HG03135 (cell line): ENCODE data around the gene TUFT1.
"Not testable (repeated sequence)": the region's sequence is repeated elsewhere in the genome, so short reads cannot be mapped to it uniquely, and the experiment has no call there.

Source experiments
- ATAC-seq: cut with Tn5 transposase; IDR thresholded peaks from one replicate; pipeline ENCODE4 v1.9.1; 2021; ENCODE audit warnings: mild to moderate bottlenecking, moderate library complexity; ENCODE audit not compliant: unreplicated experiment

Gene TUFT1

DNA sequence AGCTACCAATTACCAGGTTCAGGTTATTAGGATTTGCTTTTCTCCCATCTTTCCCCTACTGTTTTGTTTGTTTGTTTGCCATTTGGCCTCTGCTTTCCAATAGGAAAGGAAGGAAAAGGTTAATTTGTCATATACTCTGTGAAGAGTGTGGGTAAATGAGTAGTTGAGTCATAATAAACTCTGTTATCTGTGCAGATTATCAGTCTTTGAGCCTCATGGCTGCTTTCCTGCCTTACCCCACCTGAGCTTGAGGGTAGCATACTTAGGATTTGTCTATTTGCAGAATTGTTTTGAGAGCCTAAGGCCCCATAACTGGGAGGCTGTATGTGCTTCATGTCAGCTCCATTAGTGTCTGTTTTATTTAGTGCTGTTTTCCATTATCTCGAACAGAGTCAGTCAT is 38.8 kb downstream of the TUFT1 start:
- ATAC-seq, result no peak

DNA sequence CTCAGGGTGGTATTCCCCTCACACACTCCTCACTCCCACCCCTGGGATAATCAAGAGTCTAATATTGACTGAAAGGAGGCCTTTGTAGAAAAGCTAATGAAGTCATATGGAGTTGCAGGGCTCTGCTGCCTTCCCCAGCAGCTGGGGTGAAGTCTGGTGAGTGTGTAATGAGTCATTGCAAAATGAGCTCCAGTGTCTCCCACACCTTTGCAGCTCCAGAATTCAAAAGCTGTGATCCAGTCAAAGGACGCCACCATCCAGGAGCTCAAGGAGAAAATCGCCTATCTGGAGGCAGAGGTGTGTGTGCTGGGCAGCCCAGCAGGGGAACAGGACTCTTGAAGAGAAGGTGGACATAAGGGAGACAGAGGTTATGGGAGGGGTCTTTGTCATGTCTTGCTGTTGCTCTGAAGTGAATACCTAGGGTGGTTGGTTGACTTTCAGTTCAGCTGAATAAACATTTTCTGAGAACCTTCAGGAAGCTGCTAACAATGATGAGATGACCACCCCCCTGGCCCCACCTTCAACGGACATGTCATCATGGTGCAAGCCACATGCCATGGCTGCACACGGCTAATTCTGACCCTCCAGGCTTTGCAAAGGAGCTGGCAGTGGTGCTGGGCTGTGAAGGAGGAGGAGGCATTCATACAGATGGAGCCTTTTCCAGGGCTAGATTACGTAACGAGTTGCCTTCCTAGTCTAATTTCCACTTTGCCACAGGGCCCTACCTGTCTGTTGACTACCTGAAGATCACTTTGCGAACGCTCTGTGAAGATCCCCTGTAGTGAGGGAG is 39.5 kb downstream of the TUFT1 start:
- no peak for ATAC-seq

DNA sequence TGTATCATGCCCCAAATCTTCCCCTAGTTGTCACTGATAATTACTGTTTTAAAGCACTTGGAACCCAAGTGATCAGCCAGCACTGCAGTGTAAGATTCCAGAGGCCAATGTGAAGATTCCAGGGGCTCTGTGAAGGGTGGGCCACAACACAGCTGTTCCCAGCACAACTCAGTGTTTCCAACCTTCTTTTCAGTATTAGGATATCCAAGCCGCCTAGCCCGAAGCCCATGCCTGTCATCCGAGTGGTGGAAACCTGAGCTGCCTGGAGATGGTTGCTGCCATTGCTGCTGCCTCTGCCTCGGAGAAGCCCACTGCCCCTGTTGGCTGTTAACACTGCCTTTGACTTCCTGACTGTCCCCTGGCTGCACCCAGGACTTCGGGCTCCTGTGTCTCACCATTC is 41.3 kb downstream of the TUFT1 start:
- no peak for ATAC-seq

DNA sequence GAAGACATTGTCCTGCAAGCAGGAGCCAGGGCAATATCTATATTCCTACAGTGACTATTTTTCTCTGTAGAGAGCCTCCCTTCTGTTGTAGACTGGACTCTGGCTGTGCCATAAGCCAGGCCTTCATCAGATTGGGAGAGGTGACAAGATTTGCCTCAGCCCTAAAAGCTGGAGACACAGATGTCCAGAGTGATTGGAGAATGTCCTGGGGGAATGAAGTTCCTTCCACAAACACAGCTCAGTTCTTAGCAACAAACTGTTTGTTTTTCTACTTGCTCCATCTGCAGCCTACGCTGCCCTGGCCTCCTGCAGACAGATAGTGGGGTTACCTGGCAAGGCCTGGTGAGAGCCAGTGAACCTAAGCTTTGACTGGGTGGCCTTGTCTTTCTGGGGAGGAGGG is 41.8 kb downstream of the TUFT1 start:
- ATAC-seq, result no peak

DNA sequence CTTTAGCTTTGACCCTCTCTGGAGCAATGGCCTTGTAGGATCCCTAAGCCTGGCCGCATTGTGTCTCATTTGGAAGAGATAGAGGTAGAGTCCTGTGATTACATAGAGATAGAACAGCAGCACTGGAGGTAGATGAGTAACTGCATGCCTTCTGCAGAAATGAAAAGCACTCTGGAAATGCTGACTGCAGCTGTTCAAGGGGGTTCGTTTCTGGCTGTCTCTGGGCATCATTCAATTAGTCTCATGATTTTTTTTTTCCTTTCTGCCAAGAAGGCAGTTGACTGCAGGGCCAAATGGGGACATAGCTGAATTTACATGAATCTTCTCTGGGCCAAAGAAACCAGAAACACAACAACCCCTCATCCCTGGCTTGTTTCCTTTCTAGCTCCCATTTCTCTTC is 43.7 kb downstream of the TUFT1 start:
- no peak for ATAC-seq

DNA sequence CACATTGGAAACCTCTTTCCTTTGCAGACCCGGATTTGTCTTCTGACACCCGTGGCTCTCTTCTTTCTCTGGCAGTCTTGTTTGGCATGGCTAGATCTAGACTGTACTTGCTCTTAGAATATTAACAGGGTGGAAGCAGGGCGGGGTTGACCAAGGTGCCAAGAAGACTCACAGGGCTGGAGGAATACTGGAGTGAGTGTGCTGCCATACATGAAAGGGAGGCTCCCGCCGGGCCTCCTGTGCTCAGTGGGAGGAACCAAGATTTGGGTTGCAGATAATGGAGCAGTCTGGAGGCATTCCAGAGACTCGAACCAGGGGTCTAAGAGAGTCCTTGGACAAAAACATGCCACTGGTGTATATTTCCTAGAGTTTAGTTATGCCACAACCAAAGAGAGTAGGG is 44.2 kb downstream of the TUFT1 start:
- no peak for ATAC-seq

DNA sequence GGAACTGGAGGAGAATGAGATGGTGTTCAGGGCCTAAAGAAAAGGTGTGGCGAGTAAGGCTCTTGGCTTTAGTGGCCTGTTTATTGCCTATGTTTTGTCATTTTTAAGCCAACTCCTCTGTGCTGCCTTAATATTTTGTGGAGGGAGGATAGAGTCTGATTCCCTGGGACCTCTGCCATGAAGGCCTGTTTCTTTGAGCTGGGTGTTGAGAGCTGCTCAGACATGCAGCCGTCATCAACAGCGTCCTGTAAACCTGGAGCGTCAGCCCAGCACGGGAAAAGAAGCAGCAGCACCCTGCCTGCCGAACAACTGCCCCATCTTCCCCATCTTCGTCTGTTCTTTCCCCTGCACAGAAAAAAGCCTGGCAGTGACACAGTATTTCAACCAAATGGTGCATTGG is 44.7 kb downstream of the TUFT1 start:
- ATAC-seq, result no peak

DNA sequence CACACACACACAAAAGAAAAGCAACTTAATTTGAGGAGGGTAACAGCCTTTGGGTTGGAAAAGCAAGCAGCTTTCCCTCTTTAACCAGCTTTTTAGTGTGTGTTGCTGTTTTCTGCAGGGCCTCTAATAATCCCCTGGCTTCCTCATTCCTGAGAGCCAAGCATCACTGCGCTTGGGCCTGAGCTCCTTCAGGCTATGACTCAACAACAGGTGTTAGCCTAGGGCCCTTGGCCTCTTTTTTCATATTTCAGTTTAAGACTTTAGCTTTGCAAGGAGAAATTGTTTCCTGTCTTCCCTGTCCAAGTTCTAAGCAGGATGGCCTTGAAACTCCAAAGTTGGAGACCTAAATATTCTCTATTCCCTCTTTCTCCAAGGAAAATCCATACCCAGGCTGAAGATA is 45.5 kb downstream of the TUFT1 start:
- ATAC-seq, result no peak

DNA sequence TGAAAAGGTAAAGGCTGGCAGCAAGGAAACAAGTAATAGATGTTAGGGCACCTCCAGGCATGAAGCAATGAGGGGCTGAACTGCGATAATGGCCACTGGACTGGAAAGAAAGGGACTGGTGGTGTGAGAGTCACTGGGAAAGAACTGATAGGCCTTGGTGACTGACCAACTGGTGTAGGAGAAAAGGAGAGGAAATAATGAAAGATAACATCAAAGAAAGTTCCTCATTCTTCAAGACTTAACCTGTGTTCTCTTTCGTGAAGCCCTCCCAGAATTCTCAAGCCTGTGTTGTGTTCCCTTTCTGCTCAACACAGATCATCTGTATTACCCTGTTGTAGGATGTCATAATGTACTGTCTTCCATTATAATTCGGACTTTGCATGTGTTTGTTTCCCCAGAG is 50.9 kb downstream of the TUFT1 start:
- no peak for ATAC-seq

DNA sequence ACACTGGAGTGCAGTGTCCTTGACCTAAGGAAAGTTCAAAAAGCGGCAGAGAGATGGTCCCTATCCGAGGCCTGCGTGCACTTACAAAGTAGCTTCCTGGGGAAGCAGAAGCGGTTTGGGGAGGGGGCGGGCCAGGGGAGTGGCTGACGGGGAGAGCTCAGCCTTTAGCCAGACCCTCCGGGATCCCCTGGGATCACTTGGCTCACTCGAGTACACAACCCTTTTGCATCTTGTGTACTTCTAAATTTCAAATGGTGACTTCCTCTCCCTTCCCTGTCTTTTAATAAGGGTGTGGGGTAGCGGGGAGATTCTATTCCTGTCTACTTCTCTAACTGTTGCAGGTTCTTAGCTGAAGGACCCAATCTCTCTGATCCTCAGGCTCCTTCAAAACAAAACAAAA is 53.6 kb downstream of the TUFT1 start:
- ATAC-seq, result no peak

DNA sequence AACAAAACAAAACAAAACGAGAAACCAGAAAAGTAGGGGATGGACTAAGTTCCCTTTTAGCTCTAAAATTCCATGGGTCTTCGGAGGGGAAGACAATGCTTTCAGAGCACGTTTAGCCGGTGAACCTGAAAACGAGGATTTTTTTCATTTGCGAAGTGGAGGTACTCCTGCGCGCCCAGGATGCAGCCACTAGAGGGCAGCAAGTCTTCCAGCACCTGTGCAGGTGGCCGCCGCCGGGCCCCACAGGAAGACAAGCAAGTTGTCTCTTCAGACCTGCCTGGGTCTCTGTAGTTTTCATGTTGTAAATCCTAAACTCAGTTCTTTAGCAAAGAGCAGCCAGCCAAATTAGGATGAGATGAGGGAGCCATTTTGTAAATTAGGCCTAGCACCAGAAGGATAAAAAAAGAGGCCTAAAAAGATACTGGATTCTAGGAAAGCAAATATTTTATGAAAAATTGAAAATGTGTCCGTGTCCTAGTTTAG is 54.1 kb downstream of the TUFT1 start:
- no peak for ATAC-seq

DNA sequence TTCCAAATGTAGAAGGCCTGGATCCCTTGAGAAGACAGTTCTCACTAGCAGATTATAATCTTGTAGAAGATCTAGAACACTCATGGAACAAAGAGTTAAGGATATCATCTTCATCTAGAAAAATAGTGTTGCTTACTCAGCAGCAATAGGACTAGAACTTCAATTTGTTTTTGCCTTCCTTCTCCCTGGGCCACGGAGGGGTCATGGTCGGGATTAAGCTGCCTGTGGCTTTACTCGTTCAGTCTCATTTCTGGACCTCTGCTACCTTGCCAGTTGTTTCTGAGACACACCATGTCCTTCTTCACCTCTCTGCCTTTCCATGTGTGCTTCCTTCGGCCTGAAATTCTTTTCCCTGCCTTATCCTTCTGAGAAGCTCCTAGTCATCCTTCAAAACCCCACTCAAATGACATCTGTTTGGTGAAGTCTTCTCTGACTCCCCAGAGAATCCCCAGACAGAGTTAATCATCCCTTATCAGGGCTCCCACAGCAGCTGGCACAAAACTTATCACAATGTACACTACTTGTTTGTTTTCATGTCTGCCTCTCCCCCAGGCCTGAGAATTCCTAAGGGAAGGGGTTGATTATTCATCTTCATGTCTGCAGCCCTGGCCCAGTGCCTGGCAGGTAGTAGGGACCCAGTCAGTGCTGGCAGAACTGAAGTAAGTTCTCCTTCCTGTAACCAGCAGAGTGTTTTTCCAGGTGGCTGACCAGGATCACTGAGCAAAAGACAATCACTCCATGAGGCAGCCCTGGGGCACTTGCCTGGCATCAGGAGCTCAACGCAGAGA is 56.3 kb downstream of the TUFT1 start:
- no peak for ATAC-seq

DNA sequence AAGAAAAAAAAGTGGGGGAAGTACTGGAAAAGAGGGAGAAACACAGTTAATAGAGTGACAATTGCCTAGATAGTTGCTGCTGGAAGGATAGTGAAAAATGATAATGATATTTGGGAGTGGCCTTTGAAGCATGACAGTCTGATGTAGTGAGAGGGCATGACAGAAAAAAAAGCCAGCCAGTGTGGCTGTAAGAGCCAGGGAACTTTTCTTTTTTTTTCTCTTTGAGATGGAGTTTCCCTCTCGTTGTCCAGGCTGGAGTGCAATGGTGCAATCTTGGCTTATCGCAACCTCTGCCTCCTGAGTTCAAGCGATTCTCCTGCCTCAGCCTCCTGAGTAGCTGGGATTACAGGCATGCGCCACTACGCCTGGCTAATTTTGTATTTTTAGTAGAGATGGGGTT is 62.4 kb downstream of the TUFT1 start:
- not testable (repeated sequence) for ATAC-seq

DNA sequence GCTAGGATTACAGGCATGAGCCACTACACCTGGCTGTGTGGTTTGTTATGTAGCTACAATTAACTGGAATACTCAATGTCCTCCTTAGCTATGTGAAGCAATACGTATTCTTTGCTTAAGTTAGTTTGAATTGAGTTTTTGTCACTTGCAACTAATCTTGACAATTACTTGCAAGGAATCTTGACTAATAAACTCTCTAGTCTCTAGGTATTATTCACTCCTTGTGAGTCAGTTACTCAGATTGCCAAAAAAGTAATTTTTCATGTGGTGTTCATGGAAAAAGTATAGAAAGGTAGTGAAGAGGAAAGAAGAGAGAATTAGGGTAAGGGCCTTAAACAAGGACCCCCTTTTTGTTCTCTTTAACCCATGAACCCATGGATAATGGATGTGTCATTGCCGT is 64.2 kb downstream of the TUFT1 start:
- ATAC-seq, result no peak

DNA sequence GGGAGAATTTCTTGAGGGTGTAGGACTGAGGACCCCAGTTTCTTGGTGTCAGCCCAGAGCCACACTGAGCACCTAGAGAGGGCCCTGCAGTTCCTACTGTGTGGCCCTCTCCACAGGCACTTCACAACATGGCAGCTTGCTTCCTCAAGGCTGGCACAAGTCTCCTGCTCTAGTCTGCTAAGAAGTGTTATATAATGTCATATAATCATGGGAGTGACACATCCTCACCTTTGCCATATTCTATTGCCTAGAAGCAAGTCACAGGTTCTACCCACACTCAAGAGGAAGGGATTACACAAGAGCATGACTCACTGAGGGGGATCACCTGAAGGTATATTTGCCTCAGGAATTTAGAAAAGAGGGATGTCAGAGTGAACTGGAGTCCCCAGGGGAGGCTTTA is 66.3 kb downstream of the TUFT1 start:
- no peak for ATAC-seq

DNA sequence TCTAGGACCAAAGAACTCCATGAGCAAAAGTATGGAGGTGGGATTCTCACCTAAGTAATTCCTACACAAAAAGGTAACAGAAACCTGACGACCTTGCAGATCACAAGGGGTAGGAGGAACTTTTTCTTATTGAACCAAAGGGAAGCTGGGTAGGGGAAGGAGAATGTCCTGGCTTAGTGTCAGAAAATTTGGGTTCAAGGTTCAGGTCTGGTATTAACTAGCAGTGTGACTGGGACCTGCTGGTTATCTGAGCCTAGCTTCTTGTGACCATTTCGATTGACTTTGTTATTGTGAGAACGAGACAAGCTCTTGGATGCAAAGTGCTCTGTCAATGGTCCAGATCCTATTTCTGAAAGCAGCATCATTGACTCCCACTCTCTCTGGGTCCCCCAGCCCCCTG is 66.7 kb downstream of the TUFT1 start:
- ATAC-seq, result no peak

DNA sequence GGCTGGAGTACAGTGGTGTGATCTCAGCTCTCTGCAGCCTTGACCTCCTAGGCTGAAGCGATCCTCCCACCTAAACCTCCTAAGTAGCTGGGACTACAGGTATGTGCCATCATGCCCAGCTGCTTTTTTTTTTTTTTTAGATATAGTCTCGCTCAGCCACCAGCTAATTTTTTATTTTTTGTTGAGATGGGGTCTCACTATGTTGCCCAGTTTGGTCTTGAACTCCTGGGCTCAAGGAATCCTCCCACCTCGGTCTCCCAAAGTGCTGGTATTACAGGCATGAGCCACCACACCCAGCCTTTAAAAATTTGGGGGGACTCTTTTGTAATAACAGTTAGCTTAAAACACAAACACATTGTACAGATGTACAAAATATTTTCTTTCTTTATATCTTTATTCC is 70.0 kb downstream of the TUFT1 start:
- no peak for ATAC-seq

DNA sequence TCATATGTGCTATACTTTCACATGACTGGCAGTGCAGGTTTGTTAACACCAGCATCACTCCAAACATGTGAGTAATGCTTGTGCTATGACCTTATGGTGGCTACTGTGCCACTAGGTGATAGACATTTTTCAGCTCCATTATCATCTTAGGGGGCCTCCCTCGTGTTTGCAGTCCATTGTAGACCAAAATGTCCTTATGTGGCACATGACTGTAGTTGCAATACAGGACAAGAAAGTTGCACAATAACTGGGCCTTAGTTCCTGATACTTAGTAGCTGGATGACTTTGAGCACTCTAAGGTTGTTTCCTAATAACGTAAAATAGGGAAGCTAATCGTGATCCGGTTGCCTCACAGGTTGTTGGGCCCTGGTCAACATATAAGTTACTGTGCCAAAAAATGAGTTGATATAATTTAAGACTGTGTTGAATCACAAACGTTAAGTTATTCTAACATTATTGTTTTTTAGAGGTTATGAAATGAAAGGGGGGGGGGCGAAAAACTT is 71.2 kb downstream of the TUFT1 start:
- ATAC-seq, result no peak

DNA sequence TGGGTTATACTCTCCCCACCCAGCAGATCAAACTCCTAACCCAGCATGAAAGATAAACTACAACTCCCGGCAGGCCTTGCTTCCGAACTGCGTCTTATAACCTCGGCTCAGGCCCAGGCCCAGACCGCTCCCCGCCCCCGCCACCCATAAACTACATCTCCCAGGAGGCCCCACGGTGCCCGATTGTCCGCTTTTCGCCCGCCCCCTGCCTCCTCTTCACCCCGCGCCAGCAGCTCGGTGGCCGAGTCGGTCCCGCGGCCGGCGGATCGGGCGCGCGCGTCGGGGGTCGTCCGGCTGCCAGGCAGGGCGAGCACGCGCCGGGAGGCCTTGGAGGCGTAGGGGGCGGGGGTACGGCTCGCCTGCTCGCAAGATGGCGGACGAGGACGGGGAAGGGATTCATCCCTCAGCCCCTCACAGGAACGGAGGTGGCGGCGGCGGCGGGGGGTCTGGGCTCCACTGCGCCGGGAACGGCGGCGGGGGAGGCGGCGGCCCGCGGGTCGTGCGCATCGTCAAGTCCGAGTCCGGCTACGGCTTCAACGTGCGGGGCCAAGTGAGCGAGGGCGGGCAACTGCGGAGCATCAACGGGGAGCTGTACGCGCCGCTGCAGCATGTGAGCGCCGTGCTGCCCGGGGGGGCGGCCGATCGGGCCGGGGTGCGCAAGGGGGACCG is 71.9 kb downstream of the TUFT1 start, which contains the start of gene SNX27:
SNX27 (plus strand) TSS at position 219 of the 669 bp plus-strand sequence; CDS start at position 371, 152 bp downstream.
- peak; percentile 88 for ATAC-seq

DNA sequence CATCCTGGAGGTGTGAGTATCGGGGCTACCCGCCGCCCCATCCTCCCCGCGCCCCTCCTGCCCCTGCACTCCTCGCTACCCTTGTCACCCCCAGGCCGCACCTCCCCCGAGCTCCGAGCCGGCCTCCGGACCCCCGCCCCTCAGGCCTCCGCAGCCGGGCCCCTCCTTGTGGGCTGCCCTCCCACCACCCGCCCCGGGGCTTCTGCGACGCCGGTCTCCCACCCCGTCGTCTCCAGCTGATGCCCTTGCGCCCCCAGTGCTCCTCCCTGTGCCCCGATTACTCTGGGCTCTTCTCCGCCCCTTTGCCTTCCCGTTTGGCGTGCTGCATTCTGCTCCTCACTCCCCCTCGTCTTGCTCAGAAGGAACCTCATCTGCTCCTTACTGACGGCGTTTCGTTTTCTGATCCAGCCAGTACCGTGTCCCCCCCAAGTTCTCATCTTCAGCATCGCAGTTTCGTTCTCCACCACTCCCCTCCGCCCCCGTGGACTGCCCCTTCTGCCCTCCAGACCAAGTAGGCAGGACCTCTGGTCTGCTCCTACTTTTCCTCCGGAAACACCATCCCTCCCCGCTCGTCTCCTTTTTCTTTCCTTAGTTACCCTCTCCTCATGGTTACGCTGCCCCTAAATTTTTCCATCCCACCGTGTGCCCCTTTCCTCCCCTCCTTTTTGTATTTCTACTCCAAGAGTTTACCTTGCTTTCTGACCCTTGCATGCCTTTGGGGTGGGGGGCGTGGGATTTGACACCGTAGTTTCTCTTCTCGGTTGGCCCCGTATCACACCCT is 72.6 kb downstream of the TUFT1 start:
- ATAC-seq, result peak; percentile 25
